NCI-H82 treated with DMSO at 0.1 percent for 48 hours (cell line): ENCODE results near the gene MYL9.
"Not testable (repeated sequence)": the region's sequence is repeated elsewhere in the genome, so short reads cannot be mapped to it uniquely, and the experiment has no call there.

Experiments used
- DNase-seq: peaks from one replicate; lab custom pipeline; 2025; ENCODE audit not compliant: unreplicated experiment; lab: John Stamatoyannopoulos, UW

The MYL9 gene

DNA sequence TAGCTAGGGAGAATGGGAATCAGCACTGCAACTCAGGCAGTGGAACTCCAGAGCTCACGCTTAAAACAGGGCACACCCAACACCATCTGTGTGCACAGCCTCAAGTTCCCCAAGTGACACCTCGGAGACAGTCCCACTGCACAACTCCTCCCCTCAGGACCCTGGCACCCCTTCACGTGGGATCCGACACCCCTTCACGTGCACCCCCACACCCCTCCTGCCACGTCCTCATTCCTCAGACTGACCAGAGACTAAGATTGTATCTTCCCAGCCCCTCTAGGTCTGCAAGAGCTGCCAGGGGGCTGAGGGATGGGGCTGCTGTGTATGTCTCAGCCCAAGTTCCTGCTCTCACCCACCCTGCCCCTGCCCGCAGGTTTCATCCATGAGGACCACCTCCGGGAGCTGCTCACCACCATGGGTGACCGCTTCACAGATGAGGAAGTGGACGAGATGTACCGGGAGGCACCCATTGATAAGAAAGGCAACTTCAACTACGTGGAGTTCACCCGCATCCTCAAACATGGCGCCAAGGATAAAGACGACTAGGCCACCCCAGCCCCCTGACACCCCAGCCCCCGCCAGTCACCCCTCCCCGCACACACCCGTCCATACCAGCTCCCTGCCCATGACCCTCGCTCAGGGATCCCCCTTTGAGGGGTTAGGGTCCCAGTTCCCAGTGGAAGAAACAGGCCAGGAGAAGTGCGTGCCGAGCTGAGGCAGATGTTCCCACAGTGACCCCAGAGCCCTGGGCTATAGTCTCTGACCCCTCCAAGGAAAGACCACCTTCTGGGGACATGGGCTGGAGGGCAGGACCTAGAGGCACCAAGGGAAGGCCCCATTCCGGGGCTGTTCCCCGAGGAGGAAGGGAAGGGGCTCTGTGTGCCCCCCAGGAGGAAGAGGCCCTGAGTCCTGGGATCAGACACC lies 7.6 kb downstream of the MYL9 start:
- DNase-seq, result no peak

DNA sequence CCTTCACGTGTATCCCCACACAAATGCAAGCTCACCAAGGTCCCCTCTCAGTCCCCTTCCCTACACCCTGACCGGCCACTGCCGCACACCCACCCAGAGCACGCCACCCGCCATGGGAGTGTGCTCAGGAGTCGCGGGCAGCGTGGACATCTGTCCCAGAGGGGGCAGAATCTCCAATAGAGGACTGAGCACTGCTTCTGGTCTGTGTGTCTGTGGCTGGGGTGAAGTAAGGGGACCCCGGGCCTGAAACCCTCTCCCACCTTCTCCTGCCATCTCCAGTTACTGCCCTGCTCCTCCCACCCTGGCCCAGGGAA lies 8.3 kb downstream of the MYL9 start:
- no peak for DNase-seq

DNA sequence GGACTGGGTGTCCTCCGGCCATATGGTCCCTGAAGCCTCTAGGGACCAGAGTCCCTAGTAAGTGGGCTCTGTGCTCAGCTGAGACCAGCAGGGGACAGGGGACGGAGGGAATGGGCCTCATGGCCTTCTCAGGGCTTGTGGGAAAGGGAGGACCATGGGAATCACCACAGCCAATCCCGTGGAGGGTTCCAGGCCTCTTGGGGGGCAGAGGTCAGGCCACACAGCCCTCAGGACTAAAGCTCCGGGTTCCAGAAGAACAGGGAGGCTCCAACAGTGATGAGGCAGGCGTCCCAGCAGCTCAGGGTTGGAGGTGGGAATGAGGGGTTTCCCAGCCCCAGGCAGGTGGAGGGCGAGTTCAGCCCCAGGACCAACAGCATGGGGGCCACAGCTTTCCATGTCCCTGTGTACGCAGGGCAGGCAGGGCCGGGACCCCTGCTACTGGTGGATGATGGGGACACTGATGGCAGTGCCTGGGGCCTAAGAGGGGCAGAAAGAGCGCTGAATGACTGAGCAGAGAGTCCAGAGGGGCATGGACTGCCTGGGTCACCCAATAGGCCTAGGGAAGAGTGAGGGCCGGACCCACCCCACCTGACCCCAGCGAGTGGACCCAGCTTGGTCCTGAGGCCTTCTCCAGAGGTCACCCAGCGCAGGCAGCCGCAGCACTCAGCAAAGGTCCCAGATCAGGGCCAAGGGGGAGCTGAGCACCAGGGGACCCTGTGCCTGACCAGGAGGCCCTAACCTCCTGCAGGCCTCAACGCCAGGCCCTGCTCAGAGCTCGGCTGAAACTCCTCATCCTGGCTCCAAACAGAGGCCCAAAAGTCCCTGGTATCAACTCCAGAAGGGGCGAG lies 8.8 kb downstream of the MYL9 start:
- no peak for DNase-seq

DNA sequence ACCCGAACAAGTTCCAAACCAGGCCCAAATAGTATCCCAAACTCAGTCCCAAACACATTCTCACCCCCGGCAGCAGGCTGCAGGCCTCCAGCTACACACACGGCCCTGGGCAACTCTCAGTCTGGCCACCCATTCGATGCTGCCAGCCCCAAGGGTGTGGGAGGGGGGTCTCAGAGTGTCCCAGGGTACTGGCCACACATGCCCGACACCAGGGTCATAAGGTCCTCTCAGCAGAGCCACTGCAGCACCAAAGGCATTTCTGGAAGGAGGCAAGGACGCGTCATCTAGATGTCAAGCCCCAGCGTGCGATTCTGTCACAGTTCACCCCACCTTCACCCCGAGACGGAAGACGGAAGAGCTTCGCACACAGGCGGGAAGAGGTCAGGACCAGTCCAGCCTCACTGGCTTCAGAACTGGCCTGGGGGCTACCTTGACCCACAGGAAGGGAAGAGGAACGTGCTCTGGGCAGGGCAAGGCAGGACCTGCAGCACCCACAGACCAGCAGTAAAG lies 9.5 kb downstream of the MYL9 start:
- no peak for DNase-seq

DNA sequence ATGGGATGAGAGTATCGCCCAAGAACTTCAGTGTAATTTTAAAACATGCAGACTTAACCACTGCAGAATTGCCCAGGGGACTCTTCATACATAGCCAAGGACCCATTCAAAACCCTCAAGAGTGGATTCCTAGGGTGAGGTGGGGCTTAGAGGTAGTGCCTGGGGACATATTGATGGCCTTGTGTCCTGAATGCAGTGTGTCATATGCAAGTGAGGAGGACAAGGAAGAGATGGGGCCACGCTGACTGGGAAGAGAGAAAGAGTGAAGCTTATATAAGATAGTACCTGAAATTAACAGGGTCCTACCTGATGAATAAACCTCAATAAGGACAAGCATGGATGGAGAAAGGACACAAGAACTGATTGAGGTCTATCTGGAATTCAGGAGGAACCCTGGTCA lies 13.9 kb downstream of the MYL9 start:
- DNase-seq, result no peak

DNA sequence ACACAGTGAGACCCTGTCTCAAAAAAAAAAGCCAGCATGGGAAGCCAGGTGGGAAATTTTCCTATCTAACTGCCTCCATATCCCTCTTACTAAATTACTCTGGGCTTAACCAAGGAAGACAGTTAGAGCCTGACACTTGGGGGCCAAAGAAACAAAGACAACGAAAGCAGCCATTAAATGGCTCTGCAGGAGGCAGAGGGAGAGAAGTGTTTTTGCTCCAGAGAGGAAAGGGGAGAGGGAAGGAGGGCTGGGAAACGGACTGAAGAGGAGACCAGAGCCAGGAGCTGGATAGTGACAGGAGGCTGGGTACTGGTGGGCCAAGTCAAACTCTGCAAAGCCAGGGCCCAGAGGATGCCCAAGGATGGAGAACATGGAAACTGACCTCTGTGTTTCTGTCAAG lies 21.4 kb downstream of the MYL9 start:
- DNase-seq, result no peak

DNA sequence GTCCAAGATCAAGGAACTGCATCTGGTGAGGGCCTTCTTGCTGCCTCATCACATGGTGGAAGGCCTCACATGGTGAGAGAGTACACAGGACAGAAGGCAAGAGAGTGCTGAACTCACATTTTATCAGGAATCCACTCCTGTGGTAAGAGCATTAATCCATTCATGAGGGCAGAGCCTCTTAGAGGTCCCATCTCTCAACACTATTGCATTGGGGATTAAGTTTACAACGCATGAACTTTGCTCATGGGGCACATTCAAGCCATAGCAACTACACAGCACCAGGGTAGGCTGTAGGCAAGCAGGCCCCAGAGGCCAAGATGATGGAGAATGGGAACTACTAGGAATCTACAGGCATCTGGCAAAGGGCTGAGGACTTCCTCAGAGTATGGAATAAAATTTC lies 22.1 kb downstream of the MYL9 start:
- DNase-seq, result no peak

DNA sequence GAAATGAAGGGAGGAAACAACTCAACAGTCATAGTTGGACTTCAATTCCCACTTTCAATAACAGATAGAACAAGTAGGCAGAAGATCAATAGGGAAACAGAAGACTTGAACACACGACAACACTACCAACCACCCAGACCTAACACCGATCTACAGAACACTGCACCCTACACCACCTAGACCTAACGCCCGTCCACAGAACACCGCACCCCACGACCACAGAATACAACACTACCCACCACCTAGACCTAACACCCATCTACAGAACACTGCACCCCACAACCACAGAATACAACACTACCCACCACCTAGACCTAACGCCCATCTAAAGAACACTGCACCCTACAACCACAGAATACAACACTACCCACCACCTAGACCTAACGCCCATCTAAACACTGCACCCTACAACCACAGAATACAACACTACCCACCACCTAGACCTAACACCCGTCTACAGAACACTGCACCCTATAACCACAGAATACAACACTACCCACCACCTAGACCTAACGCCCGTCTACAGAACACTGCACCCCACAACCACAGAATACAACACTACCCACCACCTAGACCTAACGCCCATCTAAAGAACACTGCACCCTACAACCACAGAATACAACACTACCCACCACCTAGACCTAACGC lies 22.9 kb downstream of the MYL9 start:
- DNase-seq, result not testable (repeated sequence)

DNA sequence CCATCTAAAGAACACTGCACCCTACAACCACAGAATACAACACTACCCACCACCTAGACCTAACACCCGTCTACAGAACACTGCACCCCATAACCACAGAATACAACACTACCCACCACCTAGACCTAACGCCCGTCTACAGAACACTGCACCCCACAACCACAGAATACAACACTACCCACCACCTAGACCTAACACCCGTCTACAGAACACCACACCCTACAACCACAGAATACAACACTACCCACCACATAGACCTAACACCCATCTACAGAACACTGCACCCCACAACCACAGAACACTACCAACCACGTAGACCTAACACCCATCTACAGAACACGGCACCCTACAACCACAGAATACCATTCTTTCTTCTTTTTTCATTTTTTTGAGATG lies 23.4 kb downstream of the MYL9 start:
- DNase-seq, result not testable (repeated sequence)

DNA sequence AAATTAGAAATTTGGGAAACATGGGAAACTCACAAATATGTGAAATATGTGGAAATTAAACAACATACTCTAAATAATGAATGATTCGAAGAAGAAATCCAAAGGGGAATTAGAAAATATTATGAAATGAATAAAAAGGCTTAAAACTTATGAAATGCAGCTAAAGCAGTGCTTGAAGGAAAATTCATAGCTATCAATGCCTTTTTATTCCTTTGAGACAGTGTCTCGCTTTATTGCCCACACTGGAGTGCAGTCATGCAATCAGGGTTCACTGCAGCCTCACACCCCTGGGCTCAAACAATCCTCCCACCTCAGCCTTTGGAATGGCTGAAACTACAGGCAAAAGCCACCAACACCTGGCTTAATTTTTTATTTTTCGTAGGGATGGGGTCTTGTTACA lies 24.2 kb downstream of the MYL9 start:
- DNase-seq, result no peak

DNA sequence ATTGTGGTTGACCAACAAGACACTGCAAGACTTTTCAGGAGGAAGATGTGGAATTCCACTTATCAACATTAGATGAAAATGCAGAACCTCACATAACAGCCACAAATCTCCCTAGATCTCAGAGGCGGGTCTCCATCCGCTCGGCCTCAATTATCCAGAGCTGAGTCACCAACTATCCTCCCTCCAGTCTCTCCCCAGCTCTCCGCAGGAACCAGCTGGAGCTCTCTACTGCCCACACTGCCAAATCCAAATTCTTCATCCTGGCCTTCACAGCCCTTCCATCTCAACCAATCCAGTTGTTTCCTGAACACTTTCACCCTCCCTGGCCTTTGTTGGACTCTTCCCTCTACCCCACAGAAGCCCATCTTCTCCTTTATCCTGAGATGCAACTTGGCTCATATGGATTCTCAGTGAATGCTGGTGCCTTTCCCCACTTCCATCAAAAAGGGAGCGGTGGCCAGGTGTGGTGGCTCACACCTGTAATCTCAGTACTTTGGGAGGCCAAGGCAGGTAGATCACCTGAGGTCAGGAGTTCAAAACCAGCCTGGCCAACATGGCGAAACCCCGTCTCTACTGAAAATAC lies 28.6 kb downstream of the MYL9 start:
- DNase-seq, result no peak

DNA sequence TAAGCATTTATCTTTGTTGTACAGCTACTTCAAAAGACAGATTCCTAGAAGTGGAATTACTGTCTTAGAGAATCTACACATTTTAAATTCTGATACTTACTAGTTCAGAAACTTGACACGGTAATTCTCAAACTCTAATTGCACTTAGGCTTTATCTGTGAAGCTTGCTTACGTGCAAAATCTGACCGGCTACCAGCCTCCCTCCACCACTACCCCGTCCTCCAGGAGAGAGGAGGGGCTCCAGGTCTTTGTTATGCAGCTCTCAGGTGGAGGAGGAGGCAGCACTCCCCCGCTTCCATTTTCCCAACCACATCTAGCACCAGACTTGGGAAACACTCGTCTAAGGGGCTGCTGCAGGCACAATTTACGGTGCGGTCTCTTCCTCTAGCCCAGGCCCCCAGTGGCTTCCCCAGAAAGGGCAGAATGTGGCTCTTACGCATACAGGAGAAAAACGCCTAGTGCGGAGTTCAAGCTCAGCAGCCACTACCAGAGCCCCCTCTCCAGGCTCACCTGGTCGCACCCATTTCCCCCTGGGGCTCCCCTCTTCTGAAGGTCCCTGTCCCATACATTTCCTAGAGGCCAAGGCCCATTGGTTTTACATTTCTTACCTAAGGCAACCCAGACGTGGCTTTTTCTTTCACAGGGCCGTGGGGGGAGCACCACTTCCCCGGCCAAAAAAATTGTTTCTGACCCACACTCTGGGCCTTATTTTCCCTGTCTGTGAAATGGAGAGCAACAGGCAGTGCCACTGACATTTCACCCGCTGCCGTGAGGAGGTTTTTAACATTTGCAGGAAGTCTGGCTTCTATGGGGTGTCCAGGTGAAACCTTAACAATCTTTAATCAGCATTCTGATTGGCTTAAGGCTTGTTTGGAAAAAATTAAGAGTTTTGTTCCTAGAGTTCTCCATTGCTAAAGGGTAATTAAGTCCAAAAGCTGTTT lies 30.5 kb downstream of the MYL9 start:
- DNase-seq, result no peak

DNA sequence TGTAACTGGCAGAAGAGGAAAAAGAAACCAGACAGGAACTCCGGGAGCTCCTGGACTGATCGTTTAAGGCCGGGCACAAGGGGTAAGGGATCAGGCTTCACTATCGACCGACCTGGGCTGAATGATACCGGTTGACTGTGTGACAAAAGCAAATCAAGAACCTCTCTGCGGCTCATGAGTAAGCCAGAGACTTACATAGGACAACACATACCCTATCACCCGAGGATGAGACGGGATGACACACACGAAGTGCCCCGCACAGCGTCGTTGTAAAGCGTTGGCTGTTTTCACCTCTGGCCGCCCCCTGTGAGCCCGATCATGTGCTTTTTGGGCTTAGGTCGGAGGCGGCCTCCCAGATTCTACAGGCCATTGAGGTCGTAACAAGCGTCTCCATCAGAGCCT lies 31.4 kb downstream of the MYL9 start:
- no peak for DNase-seq

DNA sequence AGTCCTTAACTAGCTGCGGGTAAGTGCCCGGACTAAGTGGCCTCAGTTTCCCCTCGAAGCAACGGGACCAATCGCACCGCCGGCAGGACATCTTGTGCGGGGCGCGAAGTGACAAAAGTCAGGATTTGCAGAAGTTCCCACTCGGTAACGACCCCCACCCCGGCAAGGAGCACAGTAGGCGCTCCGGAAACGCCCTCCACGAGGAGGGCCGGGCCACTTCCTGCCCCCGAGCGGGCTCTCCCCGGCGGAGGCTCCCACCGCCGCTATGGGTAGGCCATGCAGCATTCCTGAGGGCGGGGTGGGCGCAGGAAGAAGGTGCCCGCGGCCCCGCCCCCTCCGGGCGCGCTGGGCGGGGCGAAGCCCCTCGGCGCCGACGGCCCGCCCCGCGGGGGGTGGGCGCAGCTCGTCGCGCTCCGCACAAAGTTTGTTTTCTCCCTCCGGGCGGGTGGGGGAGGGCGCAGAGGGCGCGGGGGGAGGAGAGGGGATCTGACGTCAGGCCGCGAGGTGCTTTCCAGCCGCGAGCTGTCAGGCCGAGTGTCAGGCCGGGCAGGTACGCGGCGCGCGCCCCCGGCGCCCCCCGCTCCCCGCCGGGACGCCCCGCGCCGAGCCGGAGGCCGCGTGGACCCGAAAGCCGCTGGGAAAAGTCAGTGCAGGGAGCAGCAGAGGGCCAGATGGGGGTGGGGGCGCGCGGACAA lies 31.9 kb downstream of the MYL9 start, which contains the start of gene TGIF2:
TSS of gene TGIF2 (plus strand) at position 495 of the 695 bp plus-strand sequence. CDS start 5,178 bp downstream, outside the sequence.
- DNase-seq, result peak; percentile 79

DNA sequence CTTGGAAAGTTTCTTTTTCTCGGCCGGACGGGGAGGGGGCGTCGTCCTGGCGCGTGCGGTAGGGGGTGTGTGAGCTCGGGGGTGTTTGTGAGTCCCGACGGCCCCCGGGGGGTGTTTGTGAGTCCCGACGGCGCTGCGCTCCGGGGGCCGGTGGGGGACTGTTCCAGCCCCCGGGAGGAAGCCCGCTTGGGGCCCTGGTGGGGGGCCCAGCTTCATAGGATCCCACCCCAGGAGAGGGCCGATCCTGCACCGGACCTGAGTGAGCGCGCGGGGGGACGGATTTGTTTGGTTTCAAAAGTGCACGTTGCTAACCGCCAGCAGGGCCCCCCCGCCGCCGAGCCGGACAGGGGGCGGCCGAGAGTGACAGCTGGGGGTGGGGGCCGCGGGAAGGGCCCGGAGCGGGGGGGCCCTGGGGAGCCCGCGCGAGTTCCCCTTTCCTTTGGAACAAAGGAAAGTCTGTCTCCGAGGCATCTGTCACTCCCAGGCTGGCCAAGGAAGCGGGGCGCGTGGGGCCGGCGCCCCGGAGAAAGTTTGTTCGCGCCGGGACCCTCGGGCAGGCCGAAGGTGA lies 32.6 kb downstream of the MYL9 start:
- no peak for DNase-seq

DNA sequence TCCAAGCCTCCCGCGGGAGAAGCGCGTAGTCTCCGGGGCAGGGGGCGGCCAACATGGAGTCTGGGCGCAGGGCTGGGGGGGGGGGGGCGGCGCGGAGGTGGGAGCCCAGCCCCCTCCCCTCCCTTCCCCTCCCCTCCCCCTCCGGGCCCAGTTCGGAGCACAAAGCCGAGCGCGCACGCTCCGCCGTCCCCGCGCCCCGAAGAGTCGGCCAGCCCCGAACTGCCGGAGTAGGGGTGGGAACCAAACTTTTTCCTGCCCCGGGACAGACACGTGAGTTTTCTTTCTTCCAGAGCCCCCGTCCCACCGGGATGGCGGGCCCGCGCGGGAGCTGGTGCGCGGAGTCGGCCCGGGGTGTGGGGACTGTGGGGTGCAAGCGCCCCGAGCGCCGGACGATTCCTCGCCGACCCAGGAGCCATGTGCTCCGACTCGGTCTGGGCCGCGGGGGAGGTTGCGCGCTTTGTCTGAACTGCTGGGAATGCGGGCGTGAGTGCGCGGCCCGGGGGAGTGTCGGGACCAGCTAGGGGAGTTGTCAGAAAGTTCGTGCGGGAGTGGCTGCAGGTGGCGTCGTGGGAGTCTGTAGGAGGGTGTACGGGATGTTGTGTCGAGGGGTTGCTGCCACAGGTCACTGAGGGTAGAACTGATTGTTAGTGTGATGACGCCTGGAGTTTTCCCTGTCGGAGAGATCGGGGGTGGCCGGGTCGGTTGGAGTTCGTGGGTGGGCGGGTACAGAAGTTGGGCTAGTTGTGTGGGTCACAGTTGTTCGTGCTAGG lies 33.2 kb downstream of the MYL9 start:
- DNase-seq, result peak; percentile 45

DNA sequence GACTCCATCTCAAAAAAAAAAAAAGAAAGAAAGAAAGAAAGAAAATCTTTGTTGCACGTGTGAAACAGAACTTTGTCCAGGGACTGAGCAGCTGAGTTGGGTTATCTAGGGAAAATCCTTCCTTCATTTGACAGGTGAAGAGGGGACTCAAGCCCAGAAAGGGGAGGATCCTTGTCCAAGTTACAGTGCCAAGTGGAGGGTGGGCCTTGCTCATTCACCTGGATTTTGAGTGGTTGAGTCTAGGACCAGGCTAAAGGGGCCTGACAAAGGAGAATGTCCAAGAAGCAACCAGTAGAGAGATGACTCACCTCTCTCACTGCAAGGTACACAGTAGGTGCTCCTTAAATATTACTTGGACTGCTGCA lies 34.7 kb downstream of the MYL9 start:
- no peak for DNase-seq

DNA sequence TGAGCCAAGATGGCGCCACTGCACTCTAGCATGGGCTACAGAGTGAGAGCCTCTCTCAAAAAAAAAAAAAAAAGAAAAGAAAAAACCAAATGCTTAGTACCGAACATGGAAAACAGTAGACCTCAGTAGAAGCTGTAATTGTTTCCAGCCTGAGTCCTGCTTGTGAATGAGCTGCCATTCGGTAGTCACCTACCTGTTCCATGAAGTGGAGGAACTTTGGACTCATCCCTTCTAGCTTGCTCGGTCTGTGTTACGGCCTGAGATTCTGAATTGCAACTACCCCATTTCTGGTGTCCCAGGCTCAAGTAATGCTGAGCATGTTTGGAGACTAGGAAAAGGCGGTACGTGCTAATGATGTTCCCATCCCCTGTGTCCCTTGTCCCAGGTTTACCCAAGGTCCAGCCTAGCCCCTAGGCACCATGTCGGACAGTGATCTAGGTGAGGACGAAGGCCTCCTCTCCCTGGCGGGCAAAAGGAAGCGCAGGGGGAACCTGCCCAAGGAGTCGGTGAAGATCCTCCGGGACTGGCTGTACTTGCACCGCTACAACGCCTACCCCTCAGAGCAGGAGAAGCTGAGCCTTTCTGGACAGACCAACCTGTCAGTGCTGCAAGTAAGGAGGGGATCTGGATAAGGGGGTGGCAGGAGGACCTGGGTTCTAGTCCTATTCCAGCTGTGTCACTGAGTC lies 37.2 kb downstream of the MYL9 start:
- DNase-seq, result no peak
